AG04449 (cell line): Measurements from ENCODE around the gene ABHD12B.
"Not testable (repeated sequence)": the region's sequence is repeated elsewhere in the genome, so short reads cannot be mapped to it uniquely, and the experiment has no call there.

Experiments
- CTCF ChIA-PET: fragments of 350-600 bp; formaldehyde crosslinking; extraction: SDS; loops from one replicate; lab custom pipeline; 2021; ENCODE audit warnings: antibody characterized with exemption; lab: Yijun Ruan, JAX
- POLR2A ChIA-PET: fragments of 400-600, 350-600 bp; formaldehyde crosslinking; extraction: SDS; loops from one replicate; lab custom pipeline; 2020; ENCODE audit warnings: antibody characterized with exemption, inconsistent platforms; lab: Yijun Ruan, JAX
- DNase-seq: peaks from one replicate; pipeline ENCODE4 v3.0.0-alpha.2; 2010; ENCODE audit warnings: low read depth, low spot score
- H3K4me3 ChIP-seq: 2 replicates; pipeline ENCODE4 v1.5.1; 2011; ENCODE audit warnings: low read depth, mild to moderate bottlenecking, control low read depth, low read length
- CTCF ChIP-seq: IDR thresholded peaks from one replicate; pipeline ENCODE4 v1.5.1; 2011; ENCODE audit warnings: mild to moderate bottlenecking, moderate library complexity, low read length, control low read depth, inconsistent platforms; ENCODE audit not compliant: insufficient read depth; ENCODE audit errors: missing control alignments

The ABHD12B gene

GRCh38 chr14:50875359-50876070 lies 3.7 kb downstream of the ABHD12B start:
- no peak for DNase-seq
- no peak overlapping the region for H3K4me3 ChIP-seq
- ChIA-PET CTCF (interaction anchor here (1.0 to 2.0 kb wide), 2 partner anchors 11 to 15 kb away, joined by 3 to 17 read pairs; no protein-coding TSS in a partner anchor), POLR2A (interaction anchor here (0.9 kb wide), 1 partner anchor 10 kb away, joined by 3 read pairs; no protein-coding TSS in a partner anchor)
- no peak for TF ChIP-seq CTCF

GRCh38 chr14:50882932-50883826 lies 11.3 kb downstream of the ABHD12B start:
- DNase-seq: no peak
- no peak overlapping the region for H3K4me3 ChIP-seq
- ChIA-PET POLR2A (no interaction called here), CTCF (interaction anchor here (1.2 kb wide), 1 partner anchor 30 kb away, joined by 3 read pairs; no protein-coding TSS in a partner anchor)
- TF ChIP-seq CTCF: no peak

GRCh38 chr14:50883827-50884197 lies 12.0 kb downstream of the ABHD12B start:
- H3K4me3 ChIP-seq: no peak overlapping the region
- no peak for TF ChIP-seq CTCF
- CTCF ChIA-PET: interaction anchor here (1.2 kb wide), 1 partner anchor 30 kb away, joined by 3 read pairs; no protein-coding TSS in a partner anchor
- POLR2A ChIA-PET: no interaction called here
- no peak for DNase-seq

- CTCF ChIA-PET: interaction anchor here (2.0 kb wide), 1 partner anchor 28 kb away, joined by 5 read pairs; no protein-coding TSS in a partner anchor
- H3K4me3 ChIP-seq: no peak overlapping the region
- POLR2A ChIA-PET: no interaction called here
- no peak for TF ChIP-seq CTCF
- DNase-seq: no peak
Observed at GRCh38 chr14:50887476-50887875, 15.6 kb downstream of the ABHD12B start.

- ChIA-PET POLR2A (no interaction called here), CTCF (no interaction called here)
- no peak for DNase-seq
Observed at GRCh38 chr14:50892255-50892654, 20.4 kb downstream of the ABHD12B start.

GRCh38 chr14:50896421-50896820 lies 24.6 kb downstream of the ABHD12B start:
- H3K4me3 ChIP-seq, CTCF ChIA-PET, DNase-seq, POLR2A ChIA-PET: not testable (repeated sequence)

More at GRCh38 chr14:50892255-50892654, 20.4 kb downstream of the ABHD12B start:
- no peak for TF ChIP-seq CTCF
- no peak overlapping the region for H3K4me3 ChIP-seq

- POLR2A ChIA-PET: interaction anchor here (0.7 kb wide), 1 partner anchor 28 kb away, joined by 3 read pairs; no protein-coding TSS in a partner anchor
- DNase-seq, CTCF ChIA-PET, H3K4me3 ChIP-seq: not testable (repeated sequence)
Observed at GRCh38 chr14:50897005-50897404, 25.2 kb downstream of the ABHD12B start.
